ENCODE measurements around the gene DOCK6.

Gene DOCK6

GRCh38 chr19:11204943-11205349 lies 57.4 kb downstream of the DOCK6 start:
- no peak overlapping the region for H3K4me3 ChIP-seq (replicated peaks; ENCODE audit: low read depth, low read length)
- DNase-seq (ENCODE audit: extremely low read depth, low read depth) = no peak
- TF ChIP-seq CTCF (IDR thresholded peaks at IDR 0.05; ENCODE audit: low read depth, low read length, missing control alignments) = no peak

- H3K4me3 ChIP-seq (replicated peaks; ENCODE audit: low read depth, low read length) = no peak overlapping the region
- no peak for TF ChIP-seq CTCF (IDR thresholded peaks at IDR 0.05; ENCODE audit: low read depth, low read length, missing control alignments)
- no peak for DNase-seq (ENCODE audit: extremely low read depth, low read depth)
Observed at GRCh38 chr19:11204076-11204602, 58.2 kb downstream of the DOCK6 start.

GRCh38 chr19:11203194-11204075 lies 58.9 kb downstream of the DOCK6 start:
- no peak overlapping the region for H3K4me3 ChIP-seq (replicated peaks; ENCODE audit: low read depth, low read length)
- no peak for DNase-seq (ENCODE audit: extremely low read depth, low read depth)
- peak; percentile 78 for TF ChIP-seq CTCF (IDR thresholded peaks at IDR 0.05; ENCODE audit: low read depth, low read length, missing control alignments)

GRCh38 chr19:11202488-11203193 lies 59.7 kb downstream of the DOCK6 start:
- H3K4me3 ChIP-seq (replicated peaks; ENCODE audit: low read depth, low read length) = no peak overlapping the region
- no peak for DNase-seq (ENCODE audit: extremely low read depth, low read depth)
- TF ChIP-seq CTCF (IDR thresholded peaks at IDR 0.05; ENCODE audit: low read depth, low read length, missing control alignments) = no peak

GRCh38 chr19:11201791-11202190 lies 60.5 kb downstream of the DOCK6 start:
- no peak for DNase-seq (ENCODE audit: extremely low read depth, low read depth)
- no peak overlapping the region for H3K4me3 ChIP-seq (replicated peaks; ENCODE audit: low read depth, low read length)

GRCh38 chr19:11200931-11201330 lies 61.4 kb downstream of the DOCK6 start:
- H3K4me3 ChIP-seq (replicated peaks; ENCODE audit: low read depth, low read length) = no peak overlapping the region
- TF ChIP-seq CTCF (IDR thresholded peaks at IDR 0.05; ENCODE audit: low read depth, low read length, missing control alignments) = no peak
- no peak for DNase-seq (ENCODE audit: extremely low read depth, low read depth)

More at GRCh38 chr19:11201791-11202190, 60.5 kb downstream of the DOCK6 start:
- no peak for TF ChIP-seq CTCF (IDR thresholded peaks at IDR 0.05; ENCODE audit: low read depth, low read length, missing control alignments)

Data from HFF-Myc (cell line).